Measurements from ENCODE around the gene DHRS3.

GRCh38 chr1:12615159-12615864 lies 2.7 kb downstream of the DHRS3 start:
- TF ChIP-seq CTCF (IDR thresholded peaks at IDR 0.05; ENCODE audit: low read depth, low read length) (no peak), EZH2phosphoT487 (IDR thresholded peaks at IDR 0.05; ENCODE audit: low read depth) (no peak)
